BLaER1 treated with 17β-estradiol and CSF1 and Interleukin-3, amounts not matched to agents 10 nM and 100 nM (cell line): ENCODE results near the gene PROP1.

ENCODE experiments used
- H3K27ac ChIP-seq, 11 experiments: shearing (Covaris generic); formaldehyde crosslinking; 2 replicates each; pipeline ENCODE4 v1.8.1; 2022
- H3K27me3 ChIP-seq, 11 experiments: shearing (Covaris generic); formaldehyde crosslinking; 2 replicates each; pipeline ENCODE4 v1.8.1; 2022
- H3K36me3 ChIP-seq, 11 experiments: shearing (Covaris generic); formaldehyde crosslinking; 2 replicates each; pipeline ENCODE4 v1.8.1; 2022
- H3K4me1 ChIP-seq, 10 experiments: shearing (Covaris generic); formaldehyde crosslinking; 2 replicates each; pipeline ENCODE4 v1.8.1; 2022
- H3K4me2 ChIP-seq, 11 experiments: shearing (Covaris generic); formaldehyde crosslinking; 2 replicates each; pipeline ENCODE4 v1.8.1; 2022
- H3K4me3 ChIP-seq, 10 experiments: shearing (Covaris generic); formaldehyde crosslinking; 2 replicates each; pipeline ENCODE4 v1.8.1; 2022
- H3K9ac ChIP-seq, 11 experiments: shearing (Covaris generic); formaldehyde crosslinking; 2 replicates each; pipeline ENCODE4 v1.8.1; 2022
- H3K9me3 ChIP-seq, 11 experiments: shearing (Covaris generic); formaldehyde crosslinking; replicated peaks in 1 of 11; 2 replicates each; pipeline ENCODE4 v1.8.1; 2022
- H4K20me1 ChIP-seq, 11 experiments: shearing (Covaris generic); formaldehyde crosslinking; 2 replicates each; pipeline ENCODE4 v1.8.1; 2022
- Cebpa-rat ChIP-seq, 11 experiments: shearing (Covaris generic); IDR thresholded peaks; 2 replicates each; pipeline ENCODE4 v1.8.1; 2022

PROP1 gene

DNA sequence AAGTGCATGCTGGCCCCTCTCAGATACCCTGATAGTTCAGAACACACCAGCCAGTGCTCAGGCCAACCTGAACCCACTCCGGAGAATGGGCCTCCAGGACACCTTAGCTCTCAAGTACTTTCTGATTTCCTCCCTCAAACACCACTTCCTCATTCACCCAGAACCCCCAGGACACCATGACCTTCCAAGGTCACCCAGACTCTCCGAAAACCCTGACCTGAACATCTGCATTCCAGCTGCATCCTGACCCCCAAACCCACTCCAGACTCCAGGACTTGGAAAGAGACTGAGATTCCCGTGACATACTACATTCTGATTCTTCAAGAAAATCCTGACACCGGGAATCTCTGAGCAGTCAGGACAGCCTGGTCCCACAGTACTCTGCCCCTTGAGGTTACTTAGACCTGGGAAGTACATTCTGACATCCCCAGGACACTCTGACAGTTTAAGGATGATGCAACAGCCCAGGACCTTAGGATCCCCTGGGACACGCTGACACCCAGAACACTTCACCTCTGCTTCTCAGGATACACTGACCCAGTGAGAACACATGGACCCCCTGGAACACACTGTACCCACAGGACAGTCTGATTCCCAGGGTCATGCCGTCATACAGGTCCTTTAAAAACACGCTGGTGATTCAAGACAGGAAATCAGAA lies 747 bp upstream of the PROP1 start:
- H3K4me3 ChIP-seq = no peak overlapping the region
- no peaks in the 10 kb centered on the region for H3K4me1 ChIP-seq
- no peak for TF ChIP-seq Cebpa-rat (IDR thresholded peaks at IDR 0.05)
- no peaks in the 10 kb centered on the region for H3K9me3 ChIP-seq
- H3K27me3 ChIP-seq = no peaks in the 10 kb centered on the region
- no peak overlapping the region for H3K9ac ChIP-seq
- H3K36me3 ChIP-seq = no peaks in the 10 kb centered on the region
- no peaks in the 10 kb centered on the region for H4K20me1 ChIP-seq
- H3K27ac ChIP-seq = no peak overlapping the region
- H3K4me2 ChIP-seq = no peak overlapping the region

DNA sequence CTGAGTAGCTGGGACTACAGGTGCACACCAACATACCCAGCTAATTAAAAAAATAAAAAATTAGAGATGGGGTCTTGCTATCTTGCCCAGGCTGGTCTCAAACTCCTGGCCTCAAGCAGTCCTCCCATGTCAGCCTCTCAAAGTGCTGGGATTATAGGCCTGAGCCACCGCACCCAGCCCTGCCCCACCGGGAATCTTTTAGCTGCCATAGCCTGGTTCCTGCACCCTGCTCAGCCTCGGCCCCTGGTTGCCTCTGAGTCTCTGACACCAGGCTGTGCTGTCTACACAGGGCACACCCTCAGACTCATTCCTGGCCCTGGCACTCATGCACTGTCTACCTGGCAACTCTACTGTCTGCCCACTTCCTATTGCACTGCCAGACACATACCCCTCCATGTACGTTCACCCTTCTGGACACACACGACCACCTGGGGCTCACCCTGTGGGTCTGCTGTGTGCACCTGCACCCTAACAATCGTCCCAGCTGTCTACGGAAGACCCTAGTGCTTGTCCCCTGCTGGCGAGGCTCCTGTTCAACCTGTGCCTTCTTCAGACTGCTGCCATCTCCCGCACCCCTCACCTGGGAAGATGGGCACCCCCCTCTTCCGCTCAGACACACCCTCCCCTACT lies 1.4 kb downstream of the PROP1 start:
- H3K4me1 ChIP-seq = no peaks in the 10 kb centered on the region
- H3K4me2 ChIP-seq = no peak overlapping the region
- H3K27ac ChIP-seq = no peak overlapping the region
- H4K20me1 ChIP-seq = no peaks in the 10 kb centered on the region
- H3K36me3 ChIP-seq = no peaks in the 10 kb centered on the region
- no peaks in the 10 kb centered on the region for H3K27me3 ChIP-seq
- no peak for TF ChIP-seq Cebpa-rat (IDR thresholded peaks at IDR 0.05)
- H3K9me3 ChIP-seq = no peaks in the 10 kb centered on the region
- no peak overlapping the region for H3K9ac ChIP-seq
- no peak overlapping the region for H3K4me3 ChIP-seq

DNA sequence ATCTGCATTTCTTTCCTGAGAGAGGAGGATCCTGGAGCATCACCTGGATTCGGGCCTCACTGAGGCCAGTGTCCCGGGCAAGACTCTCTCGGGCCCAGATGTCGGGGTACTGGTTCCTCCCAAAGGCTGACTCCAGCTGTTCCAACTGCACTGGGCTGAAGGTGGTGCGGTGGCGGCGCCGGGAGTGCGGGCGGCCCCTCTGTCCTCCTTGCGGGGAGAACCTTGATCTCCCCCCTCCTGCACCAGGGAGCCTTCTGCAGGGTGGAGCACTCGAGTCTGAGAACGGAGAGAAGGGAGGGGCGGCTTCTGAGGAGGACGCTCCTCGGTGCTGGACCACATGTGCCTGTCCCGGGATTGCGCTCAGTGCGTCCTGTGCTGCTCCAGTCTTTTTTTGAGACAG lies 2.0 kb downstream of the PROP1 start:
- no peak for TF ChIP-seq Cebpa-rat (IDR thresholded peaks at IDR 0.05)
- H4K20me1 ChIP-seq = no peaks in the 10 kb centered on the region
- no peaks in the 10 kb centered on the region for H3K36me3 ChIP-seq
- H3K4me3 ChIP-seq = no peak overlapping the region
- no peaks in the 10 kb centered on the region for H3K27me3 ChIP-seq
- no peaks in the 10 kb centered on the region for H3K9me3 ChIP-seq
- no peak overlapping the region for H3K9ac ChIP-seq
- no peaks in the 10 kb centered on the region for H3K4me1 ChIP-seq
- no peak overlapping the region for H3K27ac ChIP-seq
- H3K4me2 ChIP-seq = no peak overlapping the region

DNA sequence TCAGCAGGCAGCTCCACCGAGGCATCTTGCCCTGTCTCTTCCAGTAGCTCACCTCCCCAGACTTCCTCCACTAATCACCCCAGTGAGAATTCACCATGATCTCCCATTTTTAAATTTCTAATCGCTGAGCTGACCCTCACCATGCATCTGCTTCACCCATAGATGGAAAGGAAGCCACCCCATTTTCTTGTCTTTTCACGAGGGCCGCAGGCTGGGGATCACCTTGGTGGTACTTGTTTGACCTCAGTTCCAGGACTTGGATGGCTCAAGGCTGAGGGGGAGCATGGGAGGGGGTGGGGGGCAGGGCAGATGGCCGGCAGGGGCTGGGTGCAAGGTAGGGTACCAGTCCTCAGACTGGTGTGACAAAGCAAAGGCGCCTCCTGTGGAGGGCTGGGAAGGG lies 3.6 kb downstream of the PROP1 start:
- Histone ChIP-seq H4K20me1 (no peaks in the 10 kb centered on the region), H3K27ac (no peak overlapping the region), H3K27me3 (peaks cover 0 to 2% (median 0%) of the 10 kb centered on the region in 11 experiments; a peak in 5 of 22 replicates), H3K4me2 (no peak overlapping the region), H3K9me3 (no peaks in the 10 kb centered on the region), H3K4me3 (no peak overlapping the region), H3K36me3 (no peaks in the 10 kb centered on the region), H3K4me1 (no peaks in the 10 kb centered on the region), H3K9ac (no peak overlapping the region)
- no peak for TF ChIP-seq Cebpa-rat (IDR thresholded peaks at IDR 0.05)

GRCh38 chr5:177988989-177989625 lies 6.9 kb downstream of the PROP1 start:
- Histone ChIP-seq H3K27me3 (peaks cover 24 to 35% (median 34%) of the 10 kb centered on the region in 11 experiments), H3K9me3 (peaks cover 0 to 14% (median 8%) of the 10 kb centered on the region in 11 experiments; a peak in 12 of 22 replicates), H3K4me3 (no peak overlapping the region), H3K9ac (no peak overlapping the region), H4K20me1 (peaks cover 0 to 8% (median 0%) of the 10 kb centered on the region in 11 experiments; a peak in 5 of 22 replicates), H3K4me1 (no peaks in the 10 kb centered on the region), H3K4me2 (no peak overlapping the region), H3K27ac (no peak overlapping the region), H3K36me3 (no peaks in the 10 kb centered on the region)
- TF ChIP-seq Cebpa-rat (IDR thresholded peaks at IDR 0.05) = no peak

- H4K20me1 ChIP-seq = peaks cover 0 to 13% (median 0%) of the 10 kb centered on the region in 11 experiments; a peak in 5 of 22 replicates
- peaks cover 0 to 17% (median 11%) of the 10 kb centered on the region in 11 experiments; a peak in 12 of 22 replicates for H3K9me3 ChIP-seq
- no peak overlapping the region for H3K27ac ChIP-seq
- no peaks in the 10 kb centered on the region for H3K36me3 ChIP-seq
- no peak overlapping the region for H3K4me2 ChIP-seq
- no peak overlapping the region for H3K9ac ChIP-seq
- peaks cover 42 to 53% (median 51%) of the 10 kb centered on the region in 11 experiments for H3K27me3 ChIP-seq
- H3K4me3 ChIP-seq = no peak overlapping the region
- TF ChIP-seq Cebpa-rat (IDR thresholded peaks at IDR 0.05) = no peak
- H3K4me1 ChIP-seq = peaks cover 0 to 1% (median 0%) of the 10 kb centered on the region in 10 experiments; a peak in 3 of 20 replicates
Observed at GRCh38 chr5:177987326-177987725, 8.7 kb downstream of the PROP1 start.

DNA sequence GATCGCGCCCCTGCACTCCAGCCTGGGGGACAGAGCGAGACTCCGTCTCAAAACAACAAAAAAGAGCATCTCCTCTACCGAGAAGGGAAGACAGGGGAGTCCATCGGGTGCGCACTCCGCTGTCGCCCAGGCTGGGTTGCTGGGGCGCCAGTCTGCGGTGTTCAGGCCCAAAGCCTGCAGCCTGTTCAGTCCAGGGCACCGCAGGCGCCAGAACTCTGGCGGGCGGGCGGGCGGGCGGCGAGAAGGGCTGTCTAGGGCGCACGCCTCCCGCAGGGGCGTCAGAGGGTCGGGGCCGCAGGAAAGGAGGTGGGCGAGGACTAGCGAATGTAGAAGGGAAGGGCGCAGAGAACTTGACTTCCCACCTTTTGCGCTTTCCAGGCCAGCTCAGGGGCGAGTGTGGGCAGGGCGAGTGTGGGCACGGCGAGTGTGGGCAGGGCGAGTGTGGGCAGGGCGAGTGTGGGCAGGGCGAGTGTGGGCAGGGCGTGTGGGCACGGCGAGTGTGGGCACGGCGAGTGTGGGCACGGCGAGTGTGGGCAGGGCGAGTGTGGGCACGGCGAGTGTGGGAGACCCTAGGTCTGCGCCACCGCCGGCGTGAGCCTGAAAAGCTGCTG lies 10.5 kb downstream of the PROP1 start:
- Histone ChIP-seq H3K4me1 (peaks cover 0 to 6% (median 0%) of the 10 kb centered on the region in 10 experiments; a peak in 6 of 20 replicates), H4K20me1 (peaks cover 0 to 16% (median 3%) of the 10 kb centered on the region in 11 experiments; a peak in 6 of 22 replicates), H3K27ac (no peak overlapping the region), H3K9me3 (peaks cover 0 to 17% (median 11%) of the 10 kb centered on the region in 11 experiments; a peak in 12 of 22 replicates), H3K4me3 (no peak overlapping the region), H3K36me3 (no peaks in the 10 kb centered on the region), H3K9ac (no peak overlapping the region), H3K27me3 (peaks cover 53 to 71% (median 69%) of the 10 kb centered on the region in 11 experiments), H3K4me2 (no peak overlapping the region)
- TF ChIP-seq Cebpa-rat (IDR thresholded peaks at IDR 0.05) = no peak

GRCh38 chr5:177984584-177985206 lies 11.3 kb downstream of the PROP1 start:
- H3K27me3 ChIP-seq = peaks cover 53 to 71% (median 69%) of the 10 kb centered on the region in 11 experiments
- peaks cover 0 to 6% (median 0%) of the 10 kb centered on the region in 10 experiments; a peak in 6 of 20 replicates for H3K4me1 ChIP-seq

More at GRCh38 chr5:177984584-177985206, 11.3 kb downstream of the PROP1 start:
- H3K4me2 ChIP-seq = no peak overlapping the region
- peaks cover 0 to 16% (median 3%) of the 10 kb centered on the region in 11 experiments; a peak in 6 of 22 replicates for H4K20me1 ChIP-seq
- no peak for TF ChIP-seq Cebpa-rat (IDR thresholded peaks at IDR 0.05)
- H3K27ac ChIP-seq = no peak overlapping the region
- no peak overlapping the region for H3K4me3 ChIP-seq
- H3K9ac ChIP-seq = no peak overlapping the region
- no peaks in the 10 kb centered on the region for H3K36me3 ChIP-seq
- peaks cover 0 to 17% (median 11%) of the 10 kb centered on the region in 11 experiments; a peak in 12 of 22 replicates for H3K9me3 ChIP-seq
